A673 (cell line): ENCODE results near the gene RNGTT. TPM values are rescaled to one million over a fixed set of nuclear protein-coding genes. Genes with fewer than 3 reads are reported as not detected.

ENCODE experiments used
- BruUV-seq: library from RNA; stranded (reverse); fragments of 400-500 nt; replicated peaks from 2 replicates; lab custom pipeline; 2021; lab: Mats Ljungman, UMichigan
- CTCF ChIA-PET: fragments of 300-600 bp; sonication (Branson Sonifier 250); formaldehyde crosslinking; loops from one replicate; lab custom pipeline; 2022; ENCODE audit warnings: antibody characterized with exemption; lab: Charles Lee
- POLR2A ChIA-PET: fragments of 300-600 bp; sonication (Branson Sonifier 250); formaldehyde crosslinking; loops from one replicate; lab custom pipeline; 2022; ENCODE audit warnings: antibody characterized with exemption; ENCODE audit not compliant: low non-redundant PET; lab: Charles Lee
- DNase-seq: peaks from one replicate; pipeline ENCODE4 v3.0.0-alpha.2; 2015; ENCODE audit warnings: low spot score
- H3K27ac ChIP-seq: fragments of 200-600 bp; sonication (generic); 2 replicates; pipeline ENCODE4 v1.5.1; 2016; ENCODE audit warnings: mixed run types, low read depth, mild to moderate bottlenecking, mixed read lengths, antibody characterized with exemption, low read length; ENCODE audit not compliant: poor library complexity, severe bottlenecking
- H3K27me3 ChIP-seq: fragments of 200-600 bp; sonication (generic); replicated peaks from 2 replicates; pipeline ENCODE4 v1.6.1; 2017; ENCODE audit warnings: mixed run types, low read depth, mild to moderate bottlenecking, mixed read lengths, antibody characterized with exemption, low read length; ENCODE audit not compliant: insufficient read depth, poor library complexity
- H3K36me3 ChIP-seq: fragments of 200-600 bp; sonication (generic); 2 replicates; pipeline ENCODE4 v1.6.1; 2016; ENCODE audit warnings: mixed run types, mild to moderate bottlenecking, mixed read lengths, antibody characterized with exemption, low read length; ENCODE audit not compliant: insufficient read depth, poor library complexity, severe bottlenecking
- H3K4me1 ChIP-seq: fragments of 200-600 bp; sonication (generic); 2 replicates; pipeline ENCODE4 v1.6.1; 2017; ENCODE audit warnings: mixed run types, mild to moderate bottlenecking, mixed read lengths, antibody characterized with exemption, low read length; ENCODE audit not compliant: insufficient read depth, poor library complexity, severe bottlenecking
- H3K4me3 ChIP-seq: fragments of 200-600 bp; sonication (generic); 2 replicates; pipeline ENCODE4 v1.5.1; 2016; ENCODE audit warnings: low read depth, mixed run types, mild to moderate bottlenecking, mixed read lengths, low read length; ENCODE audit not compliant: poor library complexity, severe bottlenecking
- H3K9me3 ChIP-seq: fragments of 200-600 bp; sonication (generic); 2 replicates; pipeline ENCODE4 v1.6.1; 2016; ENCODE audit warnings: mixed run types, low read depth, mild to moderate bottlenecking, mixed read lengths, antibody characterized with exemption, low read length; ENCODE audit not compliant: poor library complexity, severe bottlenecking
- EZH2 ChIP-seq: fragments of 200-600 bp; sonication (generic); IDR thresholded peaks from 2 replicates; pipeline ENCODE4 v1.6.1; 2017; ENCODE audit warnings: borderline replicate concordance, low read depth, mild to moderate bottlenecking, mixed read lengths, antibody characterized with exemption, low read length; ENCODE audit not compliant: poor library complexity, severe bottlenecking
- intact Hi-C: fragments of 100-400 bp; cut with micrococcal nuclease; formaldehyde crosslinking; loops from one replicate; pipeline ENCODE4 v1.10.0; 2022; ENCODE audit not compliant: unreplicated experiment
- total RNA-seq: library from RNA; stranded (reverse); gene quantifications from 2 replicates; pipeline ENCODE4 v1.2.3, GENCODE V29; 2021
- TF ChIP-seq, protein P1 (sequence below): fragments of 300-800, 200-600 bp; sonication (generic); conservative IDR thresholded peaks from 2 replicates; pipeline ENCODE4 v1.5.1; 2017; ENCODE audit warnings: low read depth, mild to moderate bottlenecking, antibody characterized with exemption, low read length, moderate library complexity, mixed read lengths

Gene RNGTT
- total RNA-seq, 1 experiment from 2014 or later: 31.8 TPM

GRCh38 chr6:88677356-88677755, 286.1 kb downstream of the RNGTT start:
- Histone ChIP-seq H3K9me3 (no peaks in the 10 kb centered on the region), H3K36me3 (no peaks in the 10 kb centered on the region), H3K4me3 (no peak overlapping the region), H3K27ac (no peak overlapping the region), H3K4me1 (no peaks in the 10 kb centered on the region), H3K27me3 (no peaks in the 10 kb centered on the region)
- no TSS peak for BruUV-seq
- no peak for TF ChIP-seq EZH2
- TF ChIP-seq, protein P1, sequence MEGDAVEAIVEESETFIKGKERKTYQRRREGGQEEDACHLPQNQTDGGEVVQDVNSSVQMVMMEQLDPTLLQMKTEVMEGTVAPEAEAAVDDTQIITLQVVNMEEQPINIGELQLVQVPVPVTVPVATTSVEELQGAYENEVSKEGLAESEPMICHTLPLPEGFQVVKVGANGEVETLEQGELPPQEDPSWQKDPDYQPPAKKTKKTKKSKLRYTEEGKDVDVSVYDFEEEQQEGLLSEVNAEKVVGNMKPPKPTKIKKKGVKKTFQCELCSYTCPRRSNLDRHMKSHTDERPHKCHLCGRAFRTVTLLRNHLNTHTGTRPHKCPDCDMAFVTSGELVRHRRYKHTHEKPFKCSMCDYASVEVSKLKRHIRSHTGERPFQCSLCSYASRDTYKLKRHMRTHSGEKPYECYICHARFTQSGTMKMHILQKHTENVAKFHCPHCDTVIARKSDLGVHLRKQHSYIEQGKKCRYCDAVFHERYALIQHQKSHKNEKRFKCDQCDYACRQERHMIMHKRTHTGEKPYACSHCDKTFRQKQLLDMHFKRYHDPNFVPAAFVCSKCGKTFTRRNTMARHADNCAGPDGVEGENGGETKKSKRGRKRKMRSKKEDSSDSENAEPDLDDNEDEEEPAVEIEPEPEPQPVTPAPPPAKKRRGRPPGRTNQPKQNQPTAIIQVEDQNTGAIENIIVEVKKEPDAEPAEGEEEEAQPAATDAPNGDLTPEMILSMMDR: no peak
- CTCF ChIA-PET: no interaction called here
- POLR2A ChIA-PET: no interaction called here
- DNase-seq: no peak
- intact Hi-C loops: no loop called here

DNA sequence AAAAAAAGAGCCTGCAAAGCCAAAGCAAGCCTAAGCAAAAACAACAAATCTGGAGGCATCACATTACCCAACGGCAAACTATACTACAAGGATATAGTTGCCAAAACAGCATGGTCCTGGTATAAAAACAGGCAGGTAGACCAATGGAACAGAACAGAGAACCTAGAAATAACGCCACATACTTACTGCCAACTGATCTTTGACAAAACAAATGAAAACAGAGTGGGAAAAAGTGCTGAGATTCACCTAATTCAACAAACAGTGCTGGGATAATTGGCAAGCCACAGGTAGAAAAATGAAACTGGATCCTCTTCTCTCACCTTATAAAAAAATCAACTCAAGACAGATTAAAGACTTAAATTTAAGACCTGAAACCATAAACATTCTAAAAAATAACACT, 291.8 kb downstream of the RNGTT start:
- intact Hi-C loops: no loop called here
- CTCF ChIA-PET: no interaction called here

GRCh38 chr6:88670369-88670768, 293.0 kb downstream of the RNGTT start:
- ChIA-PET POLR2A (no interaction called here), CTCF (no interaction called here)
- H3K27me3 ChIP-seq: no peaks in the 10 kb centered on the region

More for the DNA sequence above, 291.8 kb downstream of the RNGTT start:
- DNase-seq: no peak
- no peaks in the 10 kb centered on the region for H3K4me1 ChIP-seq
- peaks cover 19% of the 10 kb centered on the region for H3K9me3 ChIP-seq
- no peak overlapping the region for H3K27ac ChIP-seq
- POLR2A ChIA-PET: no interaction called here
- TF ChIP-seq EZH2: no peak
- TF ChIP-seq, protein P1: no peak
- no peaks in the 10 kb centered on the region for H3K36me3 ChIP-seq
- no peak overlapping the region for H3K4me3 ChIP-seq
- no peaks in the 10 kb centered on the region for H3K27me3 ChIP-seq
- no TSS peak for BruUV-seq

More at GRCh38 chr6:88670369-88670768, 293.0 kb downstream of the RNGTT start:
- intact Hi-C loops: no loop called here
- H3K4me1 ChIP-seq: no peaks in the 10 kb centered on the region
- H3K4me3 ChIP-seq: no peak overlapping the region
- DNase-seq: no peak
- H3K9me3 ChIP-seq: peaks cover 19% of the 10 kb centered on the region
- TF ChIP-seq, protein P1: no peak
- TF ChIP-seq EZH2: no peak
- H3K36me3 ChIP-seq: no peaks in the 10 kb centered on the region
- H3K27ac ChIP-seq: no peak overlapping the region
- BruUV-seq: no TSS peak
